ENCODE measurements around the gene TEPSIN. TPM values are rescaled to one million over a fixed set of nuclear protein-coding genes. Genes with fewer than 3 reads are reported as not detected.
A peak's percentile ranks its signal among the peaks of the same experiment; 100 is the strongest.

The TEPSIN gene
- total and polyA plus RNA-seq, 2 donors (not counting 3 experiments of a cell fraction or from before 2014, with no cell fraction given), result 41.6 to 45.3 TPM

DNA sequence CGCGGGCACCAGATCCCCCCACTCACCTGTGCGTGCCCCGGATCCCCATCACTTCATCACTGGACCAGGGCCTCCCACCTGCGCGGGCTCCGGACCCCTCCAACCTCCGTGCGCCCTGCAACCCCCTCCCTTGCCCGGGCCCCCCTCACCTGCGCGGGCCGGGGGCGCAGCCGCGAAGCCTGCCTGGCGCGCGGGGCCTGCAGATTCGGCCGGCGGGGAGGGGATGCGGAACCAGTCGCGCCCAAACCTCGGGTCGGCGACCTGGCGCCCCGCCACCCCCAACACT is 16.3 kb downstream of the TEPSIN start:
- Histone ChIP-seq H3K9me1 (replicated peaks; ENCODE audit: control insufficient read depth, extremely low read depth, insufficient read depth, low read length) (no peaks in the 10 kb centered on the region), H3K27me3 (ENCODE audit: control insufficient read depth in 2 of 2, insufficient read depth in 2 of 2, low read length in 2 of 2) (no peaks in the 10 kb centered on the region), H3K4me3 (replicated peaks in 1 of 3; ENCODE audit: insufficient read depth in 1 of 3, low read depth in 1 of 3, low read length in 3 of 3) (peak overlapping the region; percentile 64 to 94 (median 85)), H4K20me1 (replicated peaks; ENCODE audit: control insufficient read depth, extremely low read depth, insufficient read depth, low read length) (no peaks in the 10 kb centered on the region), H3K9me3 (replicated peaks; ENCODE audit: control insufficient read depth, insufficient read depth, low read length) (no peaks in the 10 kb centered on the region), H3K36me3 (ENCODE audit: control insufficient read depth in 2 of 2, extremely low read depth in 1 of 2, insufficient read depth in 2 of 2, low read length in 2 of 2) (no peaks in the 10 kb centered on the region), H3K4me1 (ENCODE audit: control insufficient read depth, extremely low read depth, insufficient read depth, low read length) (peaks cover 14% of the 10 kb centered on the region), H3K9ac (replicated peaks; ENCODE audit: extremely low read depth, insufficient read depth, low read length) (peak overlapping the region; percentile 83), H3K79me2 (ENCODE audit: control insufficient read depth, insufficient read depth, low read length) (peaks cover 5% of the 10 kb centered on the region), H2AFZ (ENCODE audit: low read depth, low read length) (peak overlapping the region; percentile 91), H3K27ac (ENCODE audit: insufficient read depth, low read depth, low read length) (no peak overlapping the region), H3K4me2 (ENCODE audit: insufficient read depth, low read length) (peak overlapping the region; percentile 55)
- FAIRE-seq (no peak), DNase-seq (ENCODE audit: low read depth, low spot score) (no peak)
- ChIA-PET POLR2A (interaction anchor here (0.7 to 1.2 kb wide), 2 partner anchors 17 to 207 kb away, joined by 4 to 6 read pairs; partner anchors contain the start of genes NDUFAF8 and TEPSIN), CTCF (interaction anchor here (0.6 to 1.3 kb wide), 4 partner anchors 10 to 79 kb away, joined by 3 to 7 read pairs (median 6); partner anchors contain the start of genes NDUFAF8 and TEPSIN)
- intact Hi-C loops (cut with micrococcal nuclease) (loop anchor here (5.0 kb wide), 1 partner anchor 190 kb away; no protein-coding TSS in a partner anchor), dilution Hi-C loops (cut with MboI; ENCODE audit: extremely low pct_ligation_motif_present, low sequenced_read_pairs) (no loop called here)
- BruUV-seq (replicated peaks), result no TSS peak
- TF ChIP-seq, protein P1, sequence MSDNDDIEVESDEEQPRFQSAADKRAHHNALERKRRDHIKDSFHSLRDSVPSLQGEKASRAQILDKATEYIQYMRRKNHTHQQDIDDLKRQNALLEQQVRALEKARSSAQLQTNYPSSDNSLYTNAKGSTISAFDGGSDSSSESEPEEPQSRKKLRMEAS (IDR thresholded peaks at IDR 0.05; ENCODE audit: insufficient read depth, insufficient read length), result no peak

DNA sequence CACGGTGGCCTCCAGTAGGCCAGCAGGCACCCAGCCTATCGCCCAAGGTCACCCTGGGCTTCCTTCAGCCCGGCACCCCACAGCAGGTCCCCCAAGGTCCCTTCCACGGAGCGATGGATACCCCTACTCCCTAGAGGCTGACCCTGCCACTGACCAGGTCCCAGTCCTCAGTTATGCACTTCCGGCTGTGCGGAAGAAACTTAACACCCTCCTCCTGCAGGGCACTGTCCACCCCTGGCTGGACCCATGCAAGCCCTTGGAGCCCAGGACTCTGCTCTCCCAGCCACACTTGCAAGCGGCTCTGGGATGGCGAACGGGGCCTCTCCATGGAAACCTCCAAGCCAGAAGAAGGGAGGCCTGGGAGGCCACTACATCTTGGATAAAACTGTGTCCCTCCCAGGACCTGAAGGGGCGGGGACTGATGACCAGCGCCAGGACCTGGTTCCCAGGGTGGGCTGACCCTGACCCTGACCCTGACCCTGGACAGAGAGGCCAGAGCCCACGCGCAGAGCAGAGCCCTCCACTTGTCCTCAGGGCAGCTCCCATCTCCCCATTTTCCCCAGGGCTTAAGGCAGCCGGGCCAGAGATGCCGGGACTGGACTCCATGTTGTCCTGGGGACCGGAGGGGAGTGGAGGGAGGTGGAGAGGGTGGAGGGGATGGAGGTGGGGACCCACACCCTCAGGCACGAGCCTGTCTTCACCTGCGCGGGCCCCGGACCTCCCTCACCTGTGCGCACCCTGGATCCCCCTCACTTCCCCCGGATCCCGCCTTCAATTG is 16.8 kb downstream of the TEPSIN start:
- Histone ChIP-seq H3K4me2 (ENCODE audit: insufficient read depth, low read length) (peak overlapping the region; percentile 55), H4K20me1 (replicated peaks; ENCODE audit: control insufficient read depth, extremely low read depth, insufficient read depth, low read length) (no peaks in the 10 kb centered on the region), H3K4me1 (ENCODE audit: control insufficient read depth, extremely low read depth, insufficient read depth, low read length) (peaks cover 14% of the 10 kb centered on the region), H2AFZ (ENCODE audit: low read depth, low read length) (peak overlapping the region; percentile 91), H3K9ac (replicated peaks; ENCODE audit: extremely low read depth, insufficient read depth, low read length) (peak overlapping the region; percentile 83), H3K9me1 (replicated peaks; ENCODE audit: control insufficient read depth, extremely low read depth, insufficient read depth, low read length) (no peaks in the 10 kb centered on the region), H3K79me2 (ENCODE audit: control insufficient read depth, insufficient read depth, low read length) (peaks cover 5% of the 10 kb centered on the region), H3K9me3 (replicated peaks; ENCODE audit: control insufficient read depth, insufficient read depth, low read length) (no peaks in the 10 kb centered on the region), H3K27me3 (ENCODE audit: control insufficient read depth in 2 of 2, insufficient read depth in 2 of 2, low read length in 2 of 2) (no peaks in the 10 kb centered on the region), H3K27ac (ENCODE audit: insufficient read depth, low read depth, low read length) (no peak overlapping the region), H3K4me3 (replicated peaks in 1 of 3; ENCODE audit: insufficient read depth in 1 of 3, low read depth in 1 of 3, low read length in 3 of 3) (peak overlapping the region; percentile 64 to 94 (median 85)), H3K36me3 (ENCODE audit: control insufficient read depth in 2 of 2, extremely low read depth in 1 of 2, insufficient read depth in 2 of 2, low read length in 2 of 2) (no peaks in the 10 kb centered on the region)
- FAIRE-seq (no peak), DNase-seq (ENCODE audit: low read depth, low spot score) (no peak)
- intact Hi-C loops (cut with micrococcal nuclease), result loop anchor here (5.0 kb wide), 1 partner anchor 190 kb away; no protein-coding TSS in a partner anchor
- dilution Hi-C loops (cut with MboI; ENCODE audit: extremely low pct_ligation_motif_present, low sequenced_read_pairs), result no loop called here
- CTCF ChIA-PET, result interaction anchor here (1.2 to 1.3 kb wide), 2 partner anchors 17 to 21 kb away, joined by 6 to 7 read pairs; partner anchors contain the start of genes NDUFAF8 and TEPSIN
- BruUV-seq (replicated peaks), result no TSS peak
- TF ChIP-seq POLR2AphosphoS5 (IDR thresholded peaks at IDR 0.05; ENCODE audit: insufficient read depth, low read depth, low read length) (no peak), GATA2 (IDR thresholded peaks at IDR 0.05; ENCODE audit: insufficient read depth, insufficient read length, low read depth, low read length) (no peak), JUN (IDR thresholded peaks at IDR 0.05; ENCODE audit: borderline replicate concordance, insufficient read depth, insufficient read length, low read depth) (no peak), FOS (IDR thresholded peaks at IDR 0.05; ENCODE audit: borderline replicate concordance, insufficient read depth, low read length) (no peak), POLR2A (IDR thresholded peaks at IDR 0.05; ENCODE audit: low read depth, low read length) (no peak), MYC (IDR thresholded peaks at IDR 0.05; ENCODE audit: low read depth, low read length) (no peak), EZH2 (IDR thresholded peaks at IDR 0.05; ENCODE audit: borderline replicate concordance, low read depth, low read length, severe bottlenecking) (no peak)
- TF ChIP-seq, protein P1 (IDR thresholded peaks at IDR 0.05; ENCODE audit: insufficient read depth, insufficient read length), result no peak
- TF ChIP-seq, protein P2, sequence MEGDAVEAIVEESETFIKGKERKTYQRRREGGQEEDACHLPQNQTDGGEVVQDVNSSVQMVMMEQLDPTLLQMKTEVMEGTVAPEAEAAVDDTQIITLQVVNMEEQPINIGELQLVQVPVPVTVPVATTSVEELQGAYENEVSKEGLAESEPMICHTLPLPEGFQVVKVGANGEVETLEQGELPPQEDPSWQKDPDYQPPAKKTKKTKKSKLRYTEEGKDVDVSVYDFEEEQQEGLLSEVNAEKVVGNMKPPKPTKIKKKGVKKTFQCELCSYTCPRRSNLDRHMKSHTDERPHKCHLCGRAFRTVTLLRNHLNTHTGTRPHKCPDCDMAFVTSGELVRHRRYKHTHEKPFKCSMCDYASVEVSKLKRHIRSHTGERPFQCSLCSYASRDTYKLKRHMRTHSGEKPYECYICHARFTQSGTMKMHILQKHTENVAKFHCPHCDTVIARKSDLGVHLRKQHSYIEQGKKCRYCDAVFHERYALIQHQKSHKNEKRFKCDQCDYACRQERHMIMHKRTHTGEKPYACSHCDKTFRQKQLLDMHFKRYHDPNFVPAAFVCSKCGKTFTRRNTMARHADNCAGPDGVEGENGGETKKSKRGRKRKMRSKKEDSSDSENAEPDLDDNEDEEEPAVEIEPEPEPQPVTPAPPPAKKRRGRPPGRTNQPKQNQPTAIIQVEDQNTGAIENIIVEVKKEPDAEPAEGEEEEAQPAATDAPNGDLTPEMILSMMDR (IDR thresholded peaks at IDR 0.05; ENCODE audit: extremely low read depth in 1 of 2, insufficient read depth in 1 of 2, low read depth in 1 of 2, low read length in 2 of 2), result no peak
- POLR2A ChIA-PET, result interaction anchor here (0.7 to 1.2 kb wide), 2 partner anchors 17 to 208 kb away, joined by 4 to 6 read pairs; partner anchors contain the start of genes NDUFAF8 and TEPSIN

All from endothelial cell of umbilical vein (primary cell).